HepG2 (cell line): ENCODE data around the gene AVPR2. TPM values are rescaled to one million over a fixed set of nuclear protein-coding genes. Genes with fewer than 3 reads are reported as not detected.

Experiments used
- ATAC-seq: fragments of 200-7000 bp; cut with Tn5 transposase; 3 replicates; pipeline ENCODE4 v1.9.1; 2020; ENCODE audit warnings: mild to moderate bottlenecking, moderate library complexity
- BruUV-seq: library from RNA; stranded (reverse); fragments of 400-500 nt; replicated peaks from 2 replicates; lab custom pipeline; 2021; lab: Mats Ljungman, UMichigan
- CTCF ChIA-PET: fragments of 300-600 bp; formaldehyde crosslinking; extraction: SDS; loops from one replicate; lab custom pipeline; 2021; ENCODE audit warnings: low total read pairs, inconsistent platforms, low intra/inter-chr PET ratio; lab: Yijun Ruan, JAX
- POLR2A ChIA-PET: fragments of 350-600 bp; sonication (Branson Sonifier 250); formaldehyde crosslinking; loops from one replicate; lab custom pipeline; 2020; ENCODE audit warnings: antibody characterized with exemption, inconsistent platforms; lab: Yijun Ruan, JAX
- DNase-seq: peaks from one replicate; pipeline ENCODE4 v3.0.0-alpha.2; 2015; ENCODE audit warnings: low spot score
- FAIRE-seq: peaks from 3 replicates; lab custom pipeline; 2011; peaks lifted over from hg19 to GRCh38; lab: Jason Lieb, UNC
- H2AFZ ChIP-seq: one replicate; pipeline ENCODE4 v1.6.1; 2011; ENCODE audit warnings: low read length, inconsistent platforms
- H3K27ac ChIP-seq: fragments of 300-600 bp; 3 replicates; pipeline ENCODE4 v1.8.0; 2011; ENCODE audit warnings: mixed run types, mild to moderate bottlenecking, mixed read lengths, low read length, inconsistent platforms; ENCODE audit not compliant: insufficient read depth; ENCODE audit errors: extremely low read length
- H3K27me3 ChIP-seq, 2 experiments: fragments of 200-600 bp in 1 of 2; 2 replicates in 1 of 2; 3 replicates in 1 of 2; pipeline versions ENCODE4 v1.6.0 to v1.8.0; 2011; ENCODE audit warnings: low read length in 2 of 2, mild to moderate bottlenecking in 2 of 2, moderate library complexity in 2 of 2, inconsistent platforms in 1 of 2; ENCODE audit not compliant: insufficient read depth in 2 of 2, control insufficient read depth in 1 of 2
- H3K36me3 ChIP-seq, 2 experiments: fragments of 200-600 bp in 1 of 2; replicated peaks in 1 of 2; 2 replicates in 1 of 2; 3 replicates in 1 of 2; pipeline versions ENCODE4 v1.5.1 to v1.8.0; 2011; ENCODE audit warnings: low read length in 2 of 2, inconsistent platforms in 1 of 2; ENCODE audit not compliant: insufficient read depth in 2 of 2, control insufficient read depth in 1 of 2
- H3K4me1 ChIP-seq: 2 replicates; pipeline ENCODE4 v1.5.1; 2012; ENCODE audit warnings: low read length, inconsistent platforms; ENCODE audit not compliant: insufficient read depth
- H3K4me2 ChIP-seq: 2 replicates; pipeline ENCODE4 v1.6.0; 2011; ENCODE audit warnings: low read depth, low read length, inconsistent platforms
- H3K4me3 ChIP-seq, 3 experiments: fragments of 200-600 bp in 1 of 3; sonication (generic), shearing (Covaris generic) in 1 of 3; replicated peaks in 1 of 3; 2 replicates each; pipeline ENCODE4 v1.5.1; 2011 to 2016; ENCODE audit warnings: low read length in 3 of 3, inconsistent platforms in 2 of 3, low read depth in 2 of 3, mild to moderate bottlenecking in 2 of 3, control low read depth in 1 of 3, mixed read lengths in 1 of 3; ENCODE audit not compliant: insufficient read depth in 1 of 3
- H3K79me2 ChIP-seq: one replicate; pipeline ENCODE4 v1.6.1; 2011; ENCODE audit warnings: low read length, inconsistent platforms; ENCODE audit not compliant: insufficient read depth
- H3K9ac ChIP-seq: 2 replicates; pipeline ENCODE4 v1.6.0; 2011; ENCODE audit warnings: mild to moderate bottlenecking, low read depth, low read length, inconsistent platforms; ENCODE audit not compliant: insufficient read depth
- H3K9me3 ChIP-seq: 2 replicates; pipeline ENCODE4 v1.5.1; 2012; ENCODE audit warnings: mild to moderate bottlenecking, low read length
- H4K20me1 ChIP-seq: 2 replicates; pipeline ENCODE4 v1.6.0; 2011; ENCODE audit warnings: inconsistent platforms, mild to moderate bottlenecking, low read length, moderate library complexity; ENCODE audit not compliant: insufficient read depth
- ADNP ChIP-seq: sonication (generic); formaldehyde crosslinking; IDR thresholded peaks from 2 replicates; pipeline ENCODE4 v1.4.0; 2020; ENCODE audit warnings: missing genetic modification reagents
- ATF1 ChIP-seq: IDR thresholded peaks from 2 replicates; pipeline ENCODE4 v1.6.1; 2016; ENCODE audit warnings: mild to moderate bottlenecking, control low read depth
- FOXA3 ChIP-seq: IDR thresholded peaks from 2 replicates; pipeline ENCODE4 v1.6.1; 2016; ENCODE audit warnings: missing genetic modification reagents, missing compliant biosample characterization
- KMT2B ChIP-seq: IDR thresholded peaks from 2 replicates; pipeline ENCODE4 v1.6.1; 2016; ENCODE audit warnings: missing genetic modification reagents, missing compliant biosample characterization
- PLRG1 ChIP-seq: fragments of 450-650 bp; conservative IDR thresholded peaks from 2 replicates; pipeline ENCODE4 v1.6.1; 2016
- SMYD3 ChIP-seq: sonication (generic); formaldehyde crosslinking; IDR thresholded peaks from 2 replicates; pipeline ENCODE4 v1.8.1; 2023; ENCODE audit warnings: mild to moderate bottlenecking, missing genetic modification reagents
- ZNF431 ChIP-seq: sonication (generic); formaldehyde crosslinking; IDR thresholded peaks from 2 replicates; pipeline ENCODE4 v1.9.0; 2022; ENCODE audit warnings: missing genetic modification reagents, low read depth, mild to moderate bottlenecking, borderline replicate concordance
- ZNF543 ChIP-seq: sonication (generic); formaldehyde crosslinking; IDR thresholded peaks from 2 replicates; pipeline ENCODE4 v1.4.0; 2020; ENCODE audit warnings: mild to moderate bottlenecking, missing genetic modification reagents
- ZNF589 ChIP-seq: sonication (generic); formaldehyde crosslinking; conservative IDR thresholded peaks from 2 replicates; pipeline ENCODE4 v1.8.0; 2022; ENCODE audit warnings: mild to moderate bottlenecking, moderate library complexity, missing genetic modification reagents
- ZNF644 ChIP-seq: IDR thresholded peaks from 2 replicates; pipeline ENCODE4 v1.6.1; 2016; ENCODE audit warnings: low read depth
- ZNF652 ChIP-seq: IDR thresholded peaks from 2 replicates; pipeline ENCODE4 v1.6.1; 2016; ENCODE audit warnings: low read depth, borderline replicate concordance
- WGBS: methylation state at CpG from one replicate; pipeline ENCODE4 v1.1.6; 2017; ENCODE audit warnings: low lambda C conversion rate; 5-methylcytosine and 5-hydroxymethylcytosine counted together
- in situ Hi-C: cut with HindIII; loops from 2 replicates; pipeline ENCODE4 v1.10.0; 2017; ENCODE audit warnings: low pct_unique_long_range_greater_than_20kb; ENCODE audit not compliant: extremely low pct_ligation_motif_present
- intact Hi-C: fragments of 100-400 bp; cut with micrococcal nuclease; formaldehyde crosslinking; loops from one replicate; pipeline ENCODE4 v1.10.0; 2022; ENCODE audit not compliant: unreplicated experiment
- polyA plus RNA-seq, 8 experiments: library from polyadenylated mRNA; depleted of rRNA in 3 of 8; stranded (reverse) in 7 of 8; unstranded in 1 of 8; fragments of >200 nt; fragmentation: Illumina TruSeq in 4 of 8; extraction: Trizol in 4 of 8; gene quantifications; 2 replicates each; pipeline versions ENCODE4 v1.2.1 to v1.2.3, GENCODE V29; 2011 to 2016; ENCODE audit warnings: low read depth in 4 of 8, missing spikeins in 1 of 8, mixed read lengths in 1 of 8; ENCODE audit not compliant: insufficient read depth in 1 of 8
- total RNA-seq, 5 experiments: library from RNA; depleted of rRNA; stranded (reverse); fragments of >200 nt; fragmentation: Illumina TruSeq; extraction: Trizol; gene quantifications; 2 replicates each; pipeline ENCODE4 v1.2.3, GENCODE V29; 2016; ENCODE audit warnings: low read depth in 1 of 5
- TF ChIP-seq, protein P1 (sequence below): IDR thresholded peaks from 2 replicates; pipeline ENCODE4 v1.6.1; 2016; ENCODE audit warnings: control low read depth
- TF ChIP-seq, protein P2 (sequence below): sonication (generic); formaldehyde crosslinking; IDR thresholded peaks from 2 replicates; pipeline ENCODE4 v1.4.0; 2020; ENCODE audit warnings: mild to moderate bottlenecking, missing genetic modification reagents, borderline replicate concordance

Gene AVPR2
- total and polyA plus RNA-seq, 2 of the 13 experiments (the other 11 are each of a cell fraction or from before 2014, with no cell fraction given) = not detected

GRCh38 chrX:153871946-153872878 is 32.3 kb upstream of the AVPR2 start:
- ChIA-PET POLR2A (no interaction called here), CTCF (no interaction called here)
- Histone ChIP-seq H3K4me3 (no peak overlapping the region), H2AFZ (no peak overlapping the region), H3K4me1 (no peaks in the 10 kb centered on the region), H3K27me3 (no peaks in the 10 kb centered on the region), H3K4me2 (no peak overlapping the region), H4K20me1 (no peaks in the 10 kb centered on the region), H3K9me3 (no peaks in the 10 kb centered on the region), H3K79me2 (no peaks in the 10 kb centered on the region), H3K27ac (no peak overlapping the region), H3K36me3 (no peaks in the 10 kb centered on the region), H3K9ac (no peak overlapping the region)
- DNase-seq (no peak), FAIRE-seq (no peak), ATAC-seq (no peak)
- 59% methylated on average over 17 of the region's 29 CpGs for WGBS
- in situ Hi-C loops = no loop called here
- TF ChIP-seq ADNP (CRISPR knock-in tag) = no peak
- no peak for TF ChIP-seq SMYD3 (CRISPR knock-in tag)
- TF ChIP-seq ZNF543 (CRISPR knock-in tag) = no peak
- TF ChIP-seq, protein P1, sequence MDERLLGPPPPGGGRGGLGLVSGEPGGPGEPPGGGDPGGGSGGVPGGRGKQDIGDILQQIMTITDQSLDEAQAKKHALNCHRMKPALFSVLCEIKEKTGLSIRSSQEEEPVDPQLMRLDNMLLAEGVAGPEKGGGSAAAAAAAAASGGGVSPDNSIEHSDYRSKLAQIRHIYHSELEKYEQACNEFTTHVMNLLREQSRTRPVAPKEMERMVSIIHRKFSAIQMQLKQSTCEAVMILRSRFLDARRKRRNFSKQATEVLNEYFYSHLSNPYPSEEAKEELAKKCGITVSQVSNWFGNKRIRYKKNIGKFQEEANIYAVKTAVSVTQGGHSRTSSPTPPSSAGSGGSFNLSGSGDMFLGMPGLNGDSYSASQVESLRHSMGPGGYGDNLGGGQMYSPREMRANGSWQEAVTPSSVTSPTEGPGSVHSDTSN (CRISPR knock-in tag) = no peak
- no TSS peak for BruUV-seq
- intact Hi-C loops = no loop called here

- Histone ChIP-seq H3K27me3 (no peaks in the 10 kb centered on the region), H3K9me3 (no peaks in the 10 kb centered on the region), H2AFZ (no peak overlapping the region), H3K36me3 (no peaks in the 10 kb centered on the region), H3K27ac (no peak overlapping the region), H3K4me2 (no peak overlapping the region), H3K79me2 (no peaks in the 10 kb centered on the region), H4K20me1 (no peaks in the 10 kb centered on the region), H3K4me1 (peaks cover 5% of the 10 kb centered on the region; the same call in 1 of the 2 replicates), H3K4me3 (no peak overlapping the region), H3K9ac (no peak overlapping the region)
- WGBS = no CpG with 5 or more reads among the region's 7 CpGs
- ATAC-seq (no peak), DNase-seq (no peak), FAIRE-seq (no peak)
- BruUV-seq = no TSS peak
- ChIA-PET CTCF (no interaction called here), POLR2A (no interaction called here)
- intact Hi-C loops = no loop called here
- in situ Hi-C loops = no loop called here
- TF ChIP-seq FOXA3 (CRISPR knock-in tag) (no peak), ZNF652 (CRISPR knock-in tag) (no peak), PLRG1 (no peak), ATF1 (CRISPR knock-in tag) (no peak), KMT2B (no peak), ZNF431 (CRISPR knock-in tag) (no peak), ZNF644 (CRISPR knock-in tag) (no peak), ZNF589 (no peak)
- TF ChIP-seq, protein P2, sequence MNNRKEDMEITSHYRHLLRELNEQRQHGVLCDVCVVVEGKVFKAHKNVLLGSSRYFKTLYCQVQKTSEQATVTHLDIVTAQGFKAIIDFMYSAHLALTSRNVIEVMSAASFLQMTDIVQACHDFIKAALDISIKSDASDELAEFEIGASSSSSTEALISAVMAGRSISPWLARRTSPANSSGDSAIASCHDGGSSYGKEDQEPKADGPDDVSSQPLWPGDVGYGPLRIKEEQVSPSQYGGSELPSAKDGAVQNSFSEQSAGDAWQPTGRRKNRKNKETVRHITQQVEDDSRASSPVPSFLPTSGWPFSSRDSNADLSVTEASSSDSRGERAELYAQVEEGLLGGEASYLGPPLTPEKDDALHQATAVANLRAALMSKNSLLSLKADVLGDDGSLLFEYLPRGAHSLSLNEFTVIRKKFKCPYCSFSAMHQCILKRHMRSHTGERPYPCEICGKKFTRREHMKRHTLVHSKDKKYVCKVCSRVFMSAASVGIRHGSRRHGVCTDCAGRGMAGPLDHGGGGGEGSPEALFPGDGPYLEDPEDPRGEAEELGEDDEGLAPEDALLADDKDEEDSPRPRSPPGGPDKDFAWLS = no peak
These were observed 31.0 kb upstream of the AVPR2 start for GRCh38 chrX:153873282-153874084.
